GM12875 (cell line): ENCODE measurements around the gene MIER1.

Experiments used
- H3K4me3 ChIP-seq: one replicate; pipeline ENCODE4 v1.5.1; 2011; ENCODE audit warnings: low read depth, low read length, control low read depth
- CTCF ChIP-seq: IDR thresholded peaks from 2 replicates; pipeline ENCODE4 v1.5.1; 2011; ENCODE audit warnings: low read depth, mild to moderate bottlenecking, control low read depth, inconsistent platforms, low read length, moderate library complexity, borderline replicate concordance; ENCODE audit not compliant: insufficient read depth

MIER1 gene

GRCh38 chr1:66980745-66981367 is 56.1 kb downstream of the MIER1 start:
- TF ChIP-seq CTCF: no peak
- H3K4me3 ChIP-seq: no peak overlapping the region

- H3K4me3 ChIP-seq: no peak overlapping the region
Observed at GRCh38 chr1:66981679-66982078, 56.9 kb downstream of the MIER1 start.

GRCh38 chr1:66982561-66983260 is 57.9 kb downstream of the MIER1 start:
- no peak for TF ChIP-seq CTCF
- H3K4me3 ChIP-seq: no peak overlapping the region

More at GRCh38 chr1:66981679-66982078, 56.9 kb downstream of the MIER1 start:
- TF ChIP-seq CTCF: no peak

GRCh38 chr1:66984491-66984890 is 59.7 kb downstream of the MIER1 start:
- TF ChIP-seq CTCF: no peak
- no peak overlapping the region for H3K4me3 ChIP-seq

GRCh38 chr1:66985835-66986234 is 61.0 kb downstream of the MIER1 start:
- H3K4me3 ChIP-seq: no peak overlapping the region
- TF ChIP-seq CTCF: no peak

GRCh38 chr1:66993076-66993475 is 68.3 kb downstream of the MIER1 start:
- H3K4me3 ChIP-seq: no peak overlapping the region
- no peak for TF ChIP-seq CTCF
